Thymus (tissue), 11 donors: Measurements from ENCODE around the gene DIPK1B. TPM values are rescaled to one million over a fixed set of nuclear protein-coding genes. Genes with fewer than 3 reads are reported as not detected.
A peak's percentile ranks its signal among the peaks of the same experiment; 100 is the strongest.

Source experiments
- DNase-seq, 9 donors: peaks; one replicate each; pipeline ENCODE4 v3.0.0-alpha.2; 2013; ENCODE audit warnings: low spot score in 9 of 9, low read depth in 6 of 9, missing footprints in 1 of 9
- H3K27ac ChIP-seq, 2 donors: one replicate each; pipeline ENCODE4 v1.5.1; 2013; ENCODE audit warnings: control low read depth in 1 of 2, low read depth in 1 of 2, low read length in 1 of 2, mild to moderate bottlenecking in 1 of 2, moderate library complexity in 1 of 2
- H3K27me3 ChIP-seq, 2 donors: one replicate each; pipeline ENCODE4 v1.5.1; 2013; ENCODE audit warnings: low read length in 1 of 2; ENCODE audit not compliant: control insufficient read depth in 2 of 2, insufficient read depth in 1 of 2
- H3K36me3 ChIP-seq, 2 donors: one replicate each; pipeline ENCODE4 v1.5.1; 2013; ENCODE audit warnings: low read length in 1 of 2, mild to moderate bottlenecking in 1 of 2, moderate library complexity in 1 of 2; ENCODE audit not compliant: control insufficient read depth in 2 of 2, insufficient read depth in 2 of 2
- H3K4me1 ChIP-seq, 2 donors: one replicate each; pipeline ENCODE4 v1.5.1; 2013; ENCODE audit warnings: low read length in 2 of 2; ENCODE audit not compliant: control insufficient read depth in 2 of 2, insufficient read depth in 2 of 2
- H3K4me3 ChIP-seq, 2 donors: one replicate each; pipeline ENCODE4 v1.5.1; 2013; ENCODE audit warnings: low read length in 2 of 2, control low read depth in 1 of 2, mild to moderate bottlenecking in 1 of 2
- H3K9me3 ChIP-seq, 2 donors: one replicate each; pipeline ENCODE4 v1.5.1; 2013; ENCODE audit warnings: low read length in 1 of 2, mild to moderate bottlenecking in 1 of 2; ENCODE audit not compliant: control insufficient read depth in 2 of 2, insufficient read depth in 1 of 2
- WGBS: extraction: QIAGEN DNeasy Blood & Tissue Kit; methylation state at CpG from one replicate; pipeline ENCODE4 v1.1.7; 2013; 5-methylcytosine and 5-hydroxymethylcytosine counted together
- polyA plus RNA-seq: library from polyadenylated mRNA; stranded (reverse); fragments of 200-250 nt; gene quantifications from one replicate; pipeline ENCODE4 v1.2.3, GENCODE V29; 2013
- total RNA-seq: library from RNA; stranded (reverse); fragments of 120-200 nt; gene quantifications from one replicate; pipeline ENCODE4 v1.2.4, GENCODE V29; 2013
- donor health status: healthy.

The DIPK1B gene
- total and polyA plus RNA-seq, 2 donors = 6.8 to 10.1 TPM

DNA sequence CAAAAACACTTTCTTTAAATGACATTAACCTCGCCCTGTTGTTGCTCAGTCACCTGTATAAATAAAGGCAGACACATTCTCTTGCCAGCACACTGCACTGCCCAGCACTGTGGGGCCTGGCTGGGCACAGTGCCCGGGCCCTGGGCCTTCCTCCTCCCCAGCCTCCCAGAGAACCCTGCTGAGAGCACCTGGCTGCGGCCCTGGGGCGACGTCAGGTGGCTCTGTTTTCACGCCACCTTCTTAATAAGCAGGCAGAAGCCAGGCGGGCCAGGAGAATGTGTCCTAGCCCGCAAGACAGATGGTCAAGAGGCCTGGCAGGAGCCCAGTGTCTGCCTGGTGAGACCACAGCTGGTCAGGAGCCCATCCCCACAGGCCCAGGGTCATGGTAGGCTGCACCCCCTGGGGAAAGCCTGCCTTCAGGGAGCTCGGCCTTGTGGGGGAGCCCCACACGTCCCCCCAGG is 16.9 kb upstream of the DIPK1B start:
- 87% methylated on average over 10 of the region's 10 CpGs for whole genome bisulfite sequencing
- no peak for DNase-seq
- Histone ChIP-seq H3K27me3 (peaks cover 0 to 12% of the 10 kb centered on the region in 2 donors), H3K27ac (peak overlapping the region in 1 of 2 donors; percentile 74), H3K36me3 (no peaks in the 10 kb centered on the region), H3K9me3 (no peaks in the 10 kb centered on the region), H3K4me1 (peaks cover 0 to 33% of the 10 kb centered on the region in 2 donors), H3K4me3 (no peak overlapping the region)

GRCh38 chr9:136695955-136696354 is 16.4 kb upstream of the DIPK1B start:
- H3K4me1 ChIP-seq = peaks cover 2 to 38% of the 10 kb centered on the region in 2 donors
- no peaks in the 10 kb centered on the region for H3K36me3 ChIP-seq
- H3K9me3 ChIP-seq = no peaks in the 10 kb centered on the region
- H3K4me3 ChIP-seq = no peak overlapping the region
- WGBS = 46% methylated on average over 23 of the region's 23 CpGs
- DNase-seq = no peak
- peaks cover 0 to 16% of the 10 kb centered on the region in 2 donors for H3K27me3 ChIP-seq
- H3K27ac ChIP-seq = peak overlapping the region in 1 of 2 donors; percentile 74

DNA sequence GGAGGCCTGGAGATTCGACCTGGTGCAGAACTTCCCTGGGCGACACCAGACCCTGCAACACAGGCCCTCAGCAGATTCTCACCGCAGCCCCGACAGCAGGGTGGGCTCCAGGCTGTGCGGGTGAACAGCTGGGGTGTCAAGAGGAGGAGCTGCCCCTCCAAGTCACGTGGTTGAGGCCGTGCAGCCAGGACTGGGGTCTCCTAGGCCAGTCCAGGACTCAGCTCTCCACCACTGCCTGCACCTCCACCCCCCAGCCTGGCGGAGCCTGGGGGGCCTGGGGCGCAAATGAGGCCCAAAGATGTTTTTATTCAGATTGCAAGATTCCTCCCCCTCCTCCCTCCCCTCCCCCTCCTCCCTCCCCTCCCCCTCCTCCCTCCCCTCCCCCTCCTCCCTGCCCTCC is 15.9 kb upstream of the DIPK1B start:
- Histone ChIP-seq H3K27me3 (peaks cover 0 to 21% of the 10 kb centered on the region in 2 donors), H3K4me1 (peaks cover 3 to 43% of the 10 kb centered on the region in 2 donors), H3K27ac (peak overlapping the region in 1 of 2 donors; percentile 74), H3K9me3 (no peaks in the 10 kb centered on the region), H3K4me3 (no peak overlapping the region), H3K36me3 (no peaks in the 10 kb centered on the region)
- WGBS = 60% methylated on average over 9 of the region's 9 CpGs
- peak in 1 of 9 donors; percentile 49 for DNase-seq

GRCh38 chr9:136697146-136697820 is 15.1 kb upstream of the DIPK1B start:
- no peak for DNase-seq
- Histone ChIP-seq H3K9me3 (no peaks in the 10 kb centered on the region), H3K27ac (no peak overlapping the region), H3K36me3 (no peaks in the 10 kb centered on the region), H3K27me3 (peaks cover 0 to 25% of the 10 kb centered on the region in 2 donors), H3K4me1 (peaks cover 3 to 49% of the 10 kb centered on the region in 2 donors), H3K4me3 (no peak overlapping the region)
- WGBS = 91% methylated on average over 23 of the region's 23 CpGs

DNA sequence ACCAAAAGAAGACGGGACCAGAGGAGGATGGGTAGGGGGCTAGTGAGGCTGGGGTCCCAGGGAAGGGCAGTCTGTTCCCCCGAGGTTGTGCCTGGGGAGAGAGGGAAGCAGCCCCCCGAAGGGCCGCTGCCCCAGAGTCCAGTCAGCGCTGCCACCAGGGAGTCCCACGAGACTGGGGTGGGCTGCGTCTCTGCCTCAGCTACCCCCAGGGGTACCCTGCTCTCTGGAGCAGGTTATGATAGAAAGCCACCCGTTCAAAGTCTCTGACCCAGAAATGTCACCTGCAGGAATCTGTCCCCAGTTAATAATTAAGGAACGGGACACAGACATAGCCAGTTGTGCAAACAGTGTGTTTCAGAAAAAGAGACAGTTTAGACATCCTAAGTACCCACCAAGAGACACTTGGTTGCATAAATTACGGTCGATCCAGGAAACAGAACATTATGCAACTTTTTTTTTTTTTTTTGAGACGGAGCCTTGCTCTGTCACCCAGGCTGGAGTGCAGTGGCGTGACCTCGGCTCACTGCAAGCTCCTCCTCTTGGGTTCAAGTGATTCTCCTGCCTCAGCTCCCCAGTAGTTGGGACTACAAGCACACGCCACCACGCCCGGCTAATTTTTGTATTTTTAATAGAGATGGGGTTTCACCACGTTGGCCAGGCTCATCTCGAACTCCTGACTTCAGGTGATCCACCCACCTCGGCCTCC is 14.4 kb upstream of the DIPK1B start:
- no peak for DNase-seq
- 73% methylated on average over 20 of the region's 20 CpGs for WGBS
- H3K4me3 ChIP-seq = no peak overlapping the region
- no peaks in the 10 kb centered on the region for H3K36me3 ChIP-seq
- H3K9me3 ChIP-seq = no peaks in the 10 kb centered on the region
- peaks cover 3 to 56% of the 10 kb centered on the region in 2 donors for H3K4me1 ChIP-seq
- H3K27me3 ChIP-seq = peaks cover 0 to 25% of the 10 kb centered on the region in 2 donors
- no peak overlapping the region for H3K27ac ChIP-seq

GRCh38 chr9:136698635-136699246 is 13.6 kb upstream of the DIPK1B start:
- no peak for DNase-seq
- H3K27me3 ChIP-seq = peaks cover 0 to 25% of the 10 kb centered on the region in 2 donors
- peaks cover 7 to 63% of the 10 kb centered on the region in 2 donors for H3K4me1 ChIP-seq
- WGBS = 98% methylated on average over 11 of the region's 11 CpGs
- no peaks in the 10 kb centered on the region for H3K36me3 ChIP-seq
- H3K9me3 ChIP-seq = no peaks in the 10 kb centered on the region
- H3K4me3 ChIP-seq = no peak overlapping the region
- no peak overlapping the region for H3K27ac ChIP-seq

DNA sequence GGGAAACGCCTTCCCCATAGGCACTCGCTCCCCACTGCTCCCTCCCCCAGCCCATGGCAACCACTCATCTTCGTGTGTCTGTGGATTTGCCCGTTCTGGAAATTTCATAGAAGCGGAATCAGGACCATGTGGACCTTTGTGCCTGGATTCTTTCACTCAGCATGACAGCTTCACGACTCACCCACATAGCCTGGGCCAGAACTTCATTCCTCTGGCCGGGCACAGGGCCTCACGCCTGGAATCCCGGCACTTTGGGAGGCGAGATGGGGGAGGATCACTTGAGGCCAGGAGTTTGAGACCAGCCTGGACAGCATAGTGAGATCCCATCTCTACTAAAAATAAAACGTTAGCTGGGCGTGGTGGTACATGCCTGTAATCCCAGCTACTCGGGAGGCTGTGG is 12.1 kb upstream of the DIPK1B start:
- H3K9me3 ChIP-seq = no peaks in the 10 kb centered on the region
- peaks cover 7 to 67% of the 10 kb centered on the region in 2 donors for H3K4me1 ChIP-seq
- DNase-seq = no peak
- H3K27me3 ChIP-seq = peaks cover 0 to 22% of the 10 kb centered on the region in 2 donors
- H3K4me3 ChIP-seq = no peak overlapping the region
- WGBS = 92% methylated on average over 13 of the region's 13 CpGs
- no peaks in the 10 kb centered on the region for H3K36me3 ChIP-seq
- no peak overlapping the region for H3K27ac ChIP-seq

DNA sequence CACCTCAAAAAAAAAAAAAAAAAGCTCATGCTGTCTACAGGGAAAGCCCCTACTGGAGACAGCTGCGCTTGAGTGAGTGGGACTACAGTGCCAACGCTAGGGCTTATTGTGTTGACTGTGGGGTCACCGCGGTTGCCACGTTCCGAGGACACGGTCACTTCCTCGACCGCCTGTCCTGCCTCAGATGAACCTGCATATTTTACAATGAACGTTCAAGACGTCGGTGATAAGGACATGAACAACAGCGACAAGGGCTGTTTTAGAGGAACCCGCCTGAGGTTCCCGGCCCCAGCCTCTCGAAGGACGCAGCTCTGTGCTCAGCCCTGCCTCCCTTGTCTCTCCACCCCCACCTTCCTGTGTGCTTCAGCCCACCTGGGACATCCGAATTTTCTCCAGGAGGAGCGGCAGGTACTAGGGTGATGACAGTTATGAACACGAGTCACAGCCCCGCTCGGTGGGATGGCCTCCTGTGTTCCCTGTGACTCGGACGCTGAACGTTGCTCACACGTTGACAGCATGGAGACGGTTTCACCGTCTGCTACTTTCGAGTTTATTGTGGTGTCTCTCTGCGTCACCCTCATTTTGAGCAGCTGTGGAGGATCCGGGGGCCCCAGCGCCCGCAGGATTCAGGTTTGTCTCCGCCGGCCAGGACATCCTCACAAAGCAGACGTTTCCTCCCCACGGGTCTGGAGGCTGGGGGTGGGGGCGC is 11.3 kb upstream of the DIPK1B start:
- Histone ChIP-seq H3K4me3 (peak overlapping the region; percentile 0 to 6), H3K4me1 (peaks cover 7 to 59% of the 10 kb centered on the region in 2 donors), H3K9me3 (no peaks in the 10 kb centered on the region), H3K27ac (peak overlapping the region in 1 of 2 donors; percentile 44), H3K36me3 (no peaks in the 10 kb centered on the region), H3K27me3 (peaks cover 0 to 18% of the 10 kb centered on the region in 2 donors)
- WGBS = 1% methylated on average over 38 of the region's 38 CpGs
- peak in 5 of 9 donors; percentile 29 to 80 (median 47) for DNase-seq
